Activated CD4-positive, alpha-beta memory T cell treated with anti-CD3 and anti-CD28 coated beads, Interleukin-2, amount 10 ng/mL, durations not matched to agents 7 days and 5 days (primary cell): ENCODE results near the gene SMCP. TPM values are rescaled to one million over a fixed set of nuclear protein-coding genes. Genes with fewer than 3 reads are reported as not detected.

Experiments used
- CTCF ChIA-PET: fragments of 350-600 bp; sonication (Branson Sonifier 250); formaldehyde crosslinking; loops from one replicate; lab custom pipeline; 2021; ENCODE audit warnings: antibody characterized with exemption, inconsistent platforms; lab: Charles Lee
- POLR2A ChIA-PET: fragments of 350-600 bp; sonication (Branson Sonifier 250); formaldehyde crosslinking; loops from one replicate; lab custom pipeline; 2021; ENCODE audit warnings: antibody characterized with exemption; lab: Charles Lee
- DNase-seq: peaks from one replicate; pipeline ENCODE4 v3.0.0-alpha.2; 2020
- H3K27ac Mint-ChIP-seq: one replicate; pipeline ENCODE4 v1.8.0; 2021; ENCODE audit warnings: mild to moderate bottlenecking, mixed read lengths
- H3K27me3 Mint-ChIP-seq: one replicate; pipeline ENCODE4 v1.8.0; 2021; ENCODE audit warnings: mixed read lengths
- H3K36me3 Mint-ChIP-seq: one replicate; pipeline ENCODE4 v1.8.0; 2021; ENCODE audit warnings: low read depth, mixed read lengths
- H3K4me1 Mint-ChIP-seq: one replicate; pipeline ENCODE4 v1.8.0; 2021; ENCODE audit warnings: mixed read lengths
- H3K4me3 Mint-ChIP-seq: one replicate; pipeline ENCODE4 v1.8.0; 2021; ENCODE audit warnings: mild to moderate bottlenecking, mixed read lengths
- H3K9me3 Mint-ChIP-seq: one replicate; pipeline ENCODE4 v1.8.0; 2021; ENCODE audit warnings: mixed read lengths
- total RNA-seq, 2 experiments: library from RNA; stranded (reverse); gene quantifications; one replicate each; pipeline ENCODE4 v1.2.3, GENCODE V29; 2021

Gene SMCP, protein sequence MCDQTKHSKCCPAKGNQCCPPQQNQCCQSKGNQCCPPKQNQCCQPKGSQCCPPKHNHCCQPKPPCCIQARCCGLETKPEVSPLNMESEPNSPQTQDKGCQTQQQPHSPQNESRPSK
- not detected for total RNA-seq

DNA sequence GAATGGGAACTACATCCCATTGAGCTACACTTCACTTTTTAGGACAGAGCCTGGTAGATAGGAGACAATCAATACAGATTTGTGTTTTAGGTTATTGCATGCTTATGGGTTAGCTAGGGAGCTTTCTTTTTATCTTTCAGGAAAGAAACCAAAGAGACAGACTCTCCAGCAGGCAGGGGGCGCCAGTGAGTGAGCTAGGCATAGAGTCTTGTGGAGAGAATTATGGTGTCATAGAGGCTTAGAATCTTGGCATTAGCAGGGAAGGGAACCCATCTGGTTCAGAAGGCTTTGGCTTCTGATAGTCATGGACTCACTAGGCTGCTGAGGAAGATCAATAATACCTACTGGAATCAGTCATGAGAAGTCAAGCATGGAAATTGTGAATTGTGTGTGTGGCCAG lies at the start of gene SMCP:
Gene SMCP (plus strand): TSS at position 281 of the 400 bp plus-strand sequence. CDS start 6,101 bp downstream, outside the sequence.
- Mint-ChIP-seq H3K4me1 (no peaks in the 10 kb centered on the region), H3K9me3 (no peaks in the 10 kb centered on the region), H3K27me3 (no peaks in the 10 kb centered on the region), H3K36me3 (no peaks in the 10 kb centered on the region), H3K27ac (no peak within 1 kb of the TSS), H3K4me3 (no peak within 1 kb of the TSS)
- CTCF ChIA-PET = interaction anchor here (1.3 kb wide), 1 partner anchor 19 kb away, joined by 3 read pairs; no protein-coding TSS in a partner anchor
- no peak for DNase-seq
- POLR2A ChIA-PET = no interaction called here

DNA sequence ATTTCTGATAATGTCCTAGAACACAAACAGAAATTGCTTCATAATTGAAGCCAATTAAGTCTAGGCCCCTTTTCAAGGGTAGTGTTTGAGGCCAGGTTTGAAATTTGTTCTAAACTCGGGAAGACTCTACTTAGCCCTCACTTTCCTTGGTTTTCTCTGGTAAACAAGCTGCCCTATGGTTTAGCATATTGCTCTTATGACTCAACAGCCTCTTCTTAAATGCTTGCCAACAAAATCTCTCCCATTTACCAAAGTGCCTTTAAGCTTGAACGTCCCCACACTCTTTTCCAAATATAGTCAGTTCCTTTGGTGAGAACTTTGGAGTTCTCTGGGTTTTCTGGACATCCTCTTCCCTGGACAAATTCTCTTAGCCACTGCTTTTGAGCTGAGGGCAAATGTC lies 41.3 kb upstream of the SMCP start:
- Mint-ChIP-seq H3K4me3 (no peak overlapping the region), H3K9me3 (no peaks in the 10 kb centered on the region), H3K4me1 (no peaks in the 10 kb centered on the region), H3K27me3 (no peaks in the 10 kb centered on the region), H3K36me3 (no peaks in the 10 kb centered on the region), H3K27ac (no peak overlapping the region)
- POLR2A ChIA-PET = no interaction called here
- CTCF ChIA-PET = no interaction called here
- no peak for DNase-seq

DNA sequence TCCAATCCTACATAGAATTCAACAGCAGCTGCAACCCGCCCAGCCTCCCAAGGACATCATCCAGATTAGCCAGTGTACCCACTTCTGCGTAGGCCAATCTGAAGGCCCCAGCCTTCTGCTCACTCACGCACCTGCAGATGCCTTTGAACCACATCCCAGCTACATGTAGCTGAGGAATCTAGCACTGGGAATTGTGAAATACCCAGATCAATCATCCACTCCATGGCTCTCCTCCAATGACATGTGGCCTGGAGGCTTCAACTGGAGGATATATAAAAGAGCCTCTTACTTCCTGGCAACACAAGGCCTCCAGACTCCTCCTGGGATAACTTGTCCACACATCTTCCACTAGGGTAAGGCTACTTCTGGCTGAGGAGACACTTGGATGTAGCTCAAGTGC lies 35.6 kb upstream of the SMCP start, which contains the start of gene LCE6A:
Gene LCE6A (plus strand): TSS at position 301 of the 400 bp plus-strand sequence. CDS start 665 bp downstream, outside the sequence.
- H3K27ac Mint-ChIP-seq = no peak within 1 kb of the TSS
- no peak for DNase-seq
- no peaks in the 10 kb centered on the region for H3K9me3 Mint-ChIP-seq
- CTCF ChIA-PET = interaction anchor here (0.5 kb wide), 1 partner anchor 189 kb away, joined by 3 read pairs; no protein-coding TSS in a partner anchor
- no peaks in the 10 kb centered on the region for H3K4me1 Mint-ChIP-seq
- no peaks in the 10 kb centered on the region for H3K27me3 Mint-ChIP-seq
- POLR2A ChIA-PET = no interaction called here
- H3K36me3 Mint-ChIP-seq = no peaks in the 10 kb centered on the region
- H3K4me3 Mint-ChIP-seq = no peak within 1 kb of the TSS

DNA sequence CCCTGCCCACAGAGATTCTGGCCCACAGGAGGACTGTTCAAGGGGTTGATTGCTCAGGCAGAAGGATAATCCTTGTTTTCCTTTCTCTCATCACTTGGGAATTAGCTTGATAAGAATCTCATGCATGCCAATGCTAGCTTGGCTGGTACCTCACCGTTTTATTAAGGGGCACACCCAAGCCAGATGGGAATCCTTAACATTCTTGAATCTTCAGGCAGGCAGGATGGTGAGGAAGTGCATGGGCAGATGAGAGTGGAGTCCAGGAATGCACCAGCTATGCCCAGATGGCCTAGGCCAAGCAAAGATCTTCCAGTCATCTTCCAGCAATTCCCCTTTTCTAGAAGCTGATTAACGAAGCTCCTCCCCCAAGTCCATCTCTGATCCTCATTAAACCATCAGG lies 22.5 kb upstream of the SMCP start:
- no peaks in the 10 kb centered on the region for H3K4me1 Mint-ChIP-seq
- H3K4me3 Mint-ChIP-seq = no peak overlapping the region
- DNase-seq = no peak
- H3K27ac Mint-ChIP-seq = no peak overlapping the region
- H3K36me3 Mint-ChIP-seq = no peaks in the 10 kb centered on the region
- CTCF ChIA-PET = interaction anchor here (1.0 to 1.2 kb wide), 2 partner anchors 9 to 15 kb away, joined by 4 to 5 read pairs; no protein-coding TSS in a partner anchor
- peaks cover 4% of the 10 kb centered on the region for H3K27me3 Mint-ChIP-seq
- H3K9me3 Mint-ChIP-seq = no peaks in the 10 kb centered on the region
- POLR2A ChIA-PET = no interaction called here

DNA sequence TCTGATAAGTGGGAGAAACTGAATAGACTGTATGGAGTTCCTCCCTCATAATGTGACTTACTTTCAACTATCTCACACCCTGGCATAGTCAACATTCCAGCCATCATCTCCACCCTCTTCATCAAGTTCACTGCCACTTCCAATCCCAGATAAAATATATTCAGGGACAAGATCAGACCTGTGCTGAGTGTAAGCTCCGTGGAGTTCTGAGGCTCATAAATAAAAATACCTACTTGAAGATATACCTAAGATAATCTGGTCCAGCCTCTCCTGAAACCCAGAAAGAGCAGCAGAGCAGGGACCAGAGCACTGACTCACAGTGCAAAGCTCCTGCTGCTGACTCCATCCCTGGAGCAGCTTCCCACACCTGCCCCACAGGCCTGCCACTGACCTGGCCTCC lies 20.1 kb upstream of the SMCP start:
- Mint-ChIP-seq H3K4me3 (no peak overlapping the region), H3K36me3 (no peaks in the 10 kb centered on the region)

DNA sequence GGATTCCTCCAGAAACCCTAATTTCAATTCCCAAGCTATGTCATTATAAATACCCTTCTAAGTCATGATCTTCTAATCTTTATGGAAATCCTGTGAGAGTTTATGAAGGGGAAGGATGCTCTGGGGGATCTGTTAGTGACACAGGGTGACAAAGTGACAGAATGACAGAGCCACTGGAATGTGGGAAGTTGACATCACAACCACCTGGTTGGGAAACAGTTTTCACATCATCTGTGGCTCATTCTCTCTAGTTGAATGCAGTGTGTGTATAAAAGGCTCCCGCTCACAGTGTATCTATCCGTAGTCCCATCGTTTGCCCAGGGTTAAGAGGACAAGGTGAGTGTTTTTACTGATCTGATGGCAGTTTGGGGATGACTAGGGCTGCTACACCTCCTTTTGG lies 18.4 kb upstream of the SMCP start, which contains the start of gene LCE7A:
Gene LCE7A (plus strand): TSS at position 301 of the 400 bp plus-strand sequence. CDS start 702 bp downstream, outside the sequence.
- ChIA-PET POLR2A (no interaction called here), CTCF (interaction anchor here (1.2 kb wide), 1 partner anchor 18 kb away, joined by 3 read pairs; the partner anchor contains the start of gene SMCP)
- peaks cover 5% of the 10 kb centered on the region for H3K27me3 Mint-ChIP-seq
- no peaks in the 10 kb centered on the region for H3K9me3 Mint-ChIP-seq
- no peak within 1 kb of the TSS for H3K27ac Mint-ChIP-seq
- no peak for DNase-seq
- no peaks in the 10 kb centered on the region for H3K4me1 Mint-ChIP-seq
- H3K36me3 Mint-ChIP-seq = no peaks in the 10 kb centered on the region
- no peak within 1 kb of the TSS for H3K4me3 Mint-ChIP-seq

More for the DNA sequence above, 20.1 kb upstream of the SMCP start:
- no peaks in the 10 kb centered on the region for H3K4me1 Mint-ChIP-seq
- CTCF ChIA-PET = interaction anchor here (0.6 kb wide), 1 partner anchor 412 kb away, joined by 3 read pairs; no protein-coding TSS in a partner anchor
- no peak overlapping the region for H3K27ac Mint-ChIP-seq
- H3K27me3 Mint-ChIP-seq = peaks cover 5% of the 10 kb centered on the region
- POLR2A ChIA-PET = no interaction called here
- no peak for DNase-seq
- no peaks in the 10 kb centered on the region for H3K9me3 Mint-ChIP-seq

DNA sequence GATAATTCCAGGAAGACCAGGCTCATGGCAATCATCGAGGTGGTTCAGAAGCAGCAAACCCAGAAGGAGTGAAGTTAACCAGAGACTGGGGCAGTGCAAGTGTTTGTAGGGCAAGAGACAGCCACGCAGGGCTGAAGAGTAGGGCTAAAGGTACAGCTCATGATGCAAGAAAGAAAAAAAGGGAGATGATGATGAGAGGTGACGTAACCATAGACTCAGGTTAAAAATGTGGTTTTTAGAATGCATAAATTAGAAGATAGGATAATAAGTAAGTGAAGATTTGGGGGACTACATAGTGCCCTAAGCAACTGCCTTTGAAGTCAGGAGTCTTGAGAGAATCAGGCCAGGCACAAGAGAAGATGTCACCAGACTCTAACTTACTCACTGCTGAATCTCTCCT lies 18.0 kb upstream of the SMCP start:
- H3K27me3 Mint-ChIP-seq = peaks cover 5% of the 10 kb centered on the region
- no peaks in the 10 kb centered on the region for H3K9me3 Mint-ChIP-seq
- no peak overlapping the region for H3K4me3 Mint-ChIP-seq
- no peak for DNase-seq
- ChIA-PET CTCF (no interaction called here), POLR2A (no interaction called here)
- H3K36me3 Mint-ChIP-seq = no peaks in the 10 kb centered on the region
- H3K4me1 Mint-ChIP-seq = no peaks in the 10 kb centered on the region
- H3K27ac Mint-ChIP-seq = no peak overlapping the region

DNA sequence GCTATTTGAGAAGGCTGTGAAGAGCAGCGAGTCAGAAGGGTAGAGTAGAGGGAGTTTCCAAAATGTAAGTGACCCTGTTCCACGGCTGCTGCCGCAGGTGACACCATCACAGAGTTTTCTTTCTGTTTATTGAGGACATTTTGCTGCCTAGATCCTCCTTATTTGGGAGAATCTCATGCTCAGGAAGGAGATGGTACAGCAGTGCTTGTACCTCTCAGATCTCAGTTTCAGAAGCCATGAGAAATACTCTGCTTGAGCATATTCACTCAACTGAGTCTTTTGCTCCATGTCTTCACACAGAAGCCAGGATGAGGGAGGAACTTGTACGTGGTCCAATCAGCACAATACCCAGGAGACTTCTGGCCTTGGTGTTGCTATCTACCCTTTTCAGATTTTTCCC lies 16.7 kb upstream of the SMCP start:
- CTCF ChIA-PET = no interaction called here
- Mint-ChIP-seq H3K4me1 (no peaks in the 10 kb centered on the region), H3K36me3 (no peaks in the 10 kb centered on the region), H3K27ac (no peak overlapping the region), H3K27me3 (peaks cover 5% of the 10 kb centered on the region), H3K9me3 (no peaks in the 10 kb centered on the region), H3K4me3 (no peak overlapping the region)
- POLR2A ChIA-PET = no interaction called here
- no peak for DNase-seq

DNA sequence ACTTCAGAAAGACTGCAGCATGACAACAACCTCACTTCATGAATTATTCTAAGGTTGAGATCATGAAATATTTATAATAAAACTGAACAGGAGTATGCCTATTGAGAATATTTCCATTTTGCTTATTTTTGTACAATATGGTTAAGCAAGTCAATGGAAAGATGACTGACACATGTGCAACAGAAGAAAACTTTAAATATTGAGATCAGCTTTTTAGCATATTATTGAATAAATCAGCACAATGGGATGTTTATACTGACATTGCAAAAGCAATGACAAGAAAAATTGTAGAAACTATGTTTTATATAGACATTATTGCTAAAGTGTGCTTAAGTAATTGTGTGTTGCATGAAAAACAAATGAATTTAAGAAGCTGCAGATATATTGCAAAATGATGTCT lies 13.7 kb upstream of the SMCP start:
- no peaks in the 10 kb centered on the region for H3K9me3 Mint-ChIP-seq
- no peak for DNase-seq
- H3K27me3 Mint-ChIP-seq = peaks cover 1% of the 10 kb centered on the region
- H3K4me1 Mint-ChIP-seq = no peaks in the 10 kb centered on the region
- no peak overlapping the region for H3K4me3 Mint-ChIP-seq
- ChIA-PET CTCF (interaction anchor here (1.7 kb wide), 1 partner anchor 8 kb away, joined by 4 read pairs; no protein-coding TSS in a partner anchor), POLR2A (no interaction called here)
- no peaks in the 10 kb centered on the region for H3K36me3 Mint-ChIP-seq
- no peak overlapping the region for H3K27ac Mint-ChIP-seq

DNA sequence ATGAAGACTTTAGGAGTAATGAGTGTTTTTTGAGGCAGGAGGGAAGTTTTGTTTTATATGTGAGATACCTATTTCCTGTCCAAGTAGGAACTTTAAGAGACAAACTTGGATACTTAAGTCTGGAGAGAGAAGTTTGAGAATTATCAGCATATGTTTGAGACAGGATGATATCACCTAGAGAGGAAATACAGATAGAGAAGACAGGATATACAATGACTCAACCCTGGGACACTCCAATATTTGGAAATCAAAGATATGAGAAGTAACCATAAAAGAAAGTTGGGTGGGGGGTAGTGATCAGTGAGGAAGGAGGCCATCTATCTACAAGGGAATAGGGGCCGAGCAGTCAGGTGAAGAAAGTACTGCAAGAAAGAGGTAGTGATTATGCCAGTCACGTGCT lies 11.8 kb upstream of the SMCP start:
- H3K4me1 Mint-ChIP-seq = no peaks in the 10 kb centered on the region
- no peak overlapping the region for H3K4me3 Mint-ChIP-seq
- ChIA-PET CTCF (interaction anchor here (0.6 kb wide), 1 partner anchor 212 kb away, joined by 3 read pairs; no protein-coding TSS in a partner anchor), POLR2A (no interaction called here)
- no peak for DNase-seq
- no peak overlapping the region for H3K27ac Mint-ChIP-seq
- H3K36me3 Mint-ChIP-seq = no peaks in the 10 kb centered on the region
- H3K9me3 Mint-ChIP-seq = no peaks in the 10 kb centered on the region
- H3K27me3 Mint-ChIP-seq = peaks cover 4% of the 10 kb centered on the region

DNA sequence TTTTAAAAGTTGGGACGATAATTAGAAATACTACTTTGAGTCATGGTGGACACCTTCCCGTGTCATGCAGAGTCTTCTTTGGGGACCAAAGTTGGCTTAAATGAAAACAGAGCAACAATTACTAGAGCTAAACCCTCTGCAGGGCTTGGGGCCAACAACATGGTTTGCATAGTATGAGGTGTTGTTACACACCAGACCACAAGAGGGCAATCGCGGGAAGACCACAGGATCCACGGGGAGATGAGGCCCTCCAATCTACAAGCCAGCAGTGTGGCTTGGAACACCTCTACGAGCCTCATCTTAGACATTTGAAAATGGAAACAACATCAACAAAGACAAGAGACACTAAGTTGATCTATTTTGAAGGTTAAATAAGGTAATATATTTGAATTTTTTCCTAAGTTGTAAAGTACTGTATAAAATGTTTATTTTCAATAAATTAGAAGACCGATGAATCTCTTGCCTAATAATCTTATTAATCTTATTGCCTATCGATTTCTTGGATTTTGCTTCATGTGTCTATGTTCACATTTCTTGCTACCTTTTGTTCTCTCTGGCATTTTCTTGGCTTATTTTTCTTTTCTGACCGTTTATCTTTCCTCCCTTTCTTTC lies 8.2 kb upstream of the SMCP start:
- H3K27me3 Mint-ChIP-seq = peaks cover 3% of the 10 kb centered on the region
- no peak overlapping the region for H3K27ac Mint-ChIP-seq
- H3K4me3 Mint-ChIP-seq = no peak overlapping the region
- no peaks in the 10 kb centered on the region for H3K36me3 Mint-ChIP-seq
- peak; percentile 59 for DNase-seq
- POLR2A ChIA-PET = no interaction called here
- CTCF ChIA-PET = interaction anchor here (0.9 to 1.6 kb wide), 7 partner anchors 9 to 358 kb away, joined by 3 to 5 read pairs (median 3); no protein-coding TSS in a partner anchor
- no peaks in the 10 kb centered on the region for H3K9me3 Mint-ChIP-seq
- no peaks in the 10 kb centered on the region for H3K4me1 Mint-ChIP-seq

DNA sequence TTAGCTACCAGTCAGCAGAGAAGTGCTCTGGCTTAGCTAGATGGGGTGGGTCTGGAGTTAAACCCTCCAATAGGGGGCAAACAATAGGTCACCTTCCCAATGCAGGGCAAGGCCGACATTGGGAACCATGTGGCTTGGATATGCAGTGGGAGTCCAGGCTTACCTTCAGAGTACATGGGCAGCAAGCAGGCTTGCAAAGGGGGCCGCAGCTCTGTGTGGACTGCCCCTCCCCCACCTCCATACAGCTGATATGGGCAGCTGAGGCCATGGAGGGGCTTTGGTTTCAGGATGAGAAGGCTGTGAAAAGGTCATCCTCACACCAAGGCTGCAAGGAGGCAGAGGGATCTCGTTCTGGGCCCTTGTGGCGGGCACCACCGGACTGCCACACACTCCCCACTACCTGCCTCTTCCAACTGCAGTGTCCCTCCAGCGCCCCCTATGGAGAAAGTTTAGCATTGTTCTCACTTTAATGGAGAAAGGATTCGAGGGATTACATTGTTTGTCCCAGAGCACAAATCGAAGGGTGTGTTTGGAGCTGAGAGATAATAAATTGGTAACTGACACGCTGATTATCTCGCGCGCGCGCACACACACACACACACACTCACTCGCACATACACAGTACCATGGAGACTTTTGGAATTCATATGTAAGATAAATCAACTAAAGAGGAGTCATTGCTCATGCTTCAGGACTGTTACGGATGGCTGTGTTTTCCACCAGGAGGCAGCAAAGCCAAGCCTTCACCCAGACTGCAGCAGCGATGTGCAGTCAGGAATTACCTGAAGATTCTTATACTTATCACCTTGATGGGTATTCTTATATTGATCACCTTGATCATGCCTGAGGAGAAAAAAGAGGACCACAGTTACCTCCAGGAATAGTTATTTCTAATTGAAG lies 7.0 kb upstream of the SMCP start:
- CTCF ChIA-PET = interaction anchor here (0.9 to 1.6 kb wide), 7 partner anchors 8 to 357 kb away, joined by 3 to 5 read pairs (median 3); no protein-coding TSS in a partner anchor
- DNase-seq = no peak
- Mint-ChIP-seq H3K9me3 (no peaks in the 10 kb centered on the region), H3K27ac (no peak overlapping the region), H3K4me1 (no peaks in the 10 kb centered on the region), H3K4me3 (no peak overlapping the region), H3K27me3 (peaks cover 3% of the 10 kb centered on the region), H3K36me3 (no peaks in the 10 kb centered on the region)
- POLR2A ChIA-PET = no interaction called here
